Type B pancreatic cell (in vitro differentiated cells): ENCODE results near the gene TMEM176A. TPM values are rescaled to one million over a fixed set of nuclear protein-coding genes. Genes with fewer than 3 reads are reported as not detected.
"Not testable (repeated sequence)": the region's sequence is repeated elsewhere in the genome, so short reads cannot be mapped to it uniquely, and the experiment has no call there.

Experiments used
- DNase-seq: peaks from one replicate; pipeline ENCODE4 v3.0.0; 2021; ENCODE audit warnings: mixed read lengths; ENCODE audit not compliant: unreplicated experiment; ENCODE audit errors: extremely low spot score
- H3K27ac Mint-ChIP-seq: 2 replicates; pipeline ENCODE4 v1.8.0; 2021; ENCODE audit warnings: mild to moderate bottlenecking, mixed read lengths
- H3K27me3 Mint-ChIP-seq: 2 replicates; pipeline ENCODE4 v1.8.0; 2021; ENCODE audit warnings: mixed read lengths
- H3K36me3 Mint-ChIP-seq: 2 replicates; pipeline ENCODE4 v1.8.0; 2021; ENCODE audit warnings: mixed read lengths
- H3K4me1 Mint-ChIP-seq: one replicate; pipeline ENCODE4 v1.8.0; 2021; ENCODE audit warnings: mixed read lengths; ENCODE audit not compliant: unreplicated experiment
- H3K4me3 Mint-ChIP-seq: 2 replicates; pipeline ENCODE4 v1.8.0; 2021; ENCODE audit warnings: mild to moderate bottlenecking, mixed read lengths
- H3K9me3 Mint-ChIP-seq: 2 replicates; pipeline ENCODE4 v1.8.0; 2021; ENCODE audit warnings: mixed read lengths
- total RNA-seq: library from RNA; stranded (reverse); gene quantifications from 2 replicates; pipeline ENCODE4 v1.2.1, GENCODE V29; 2021; ENCODE audit warnings: low replicate concordance
- TF ChIP-seq, protein P1 (sequence below): fragments of 200-600 bp; sonication (generic); conservative IDR thresholded peaks from 2 replicates; pipeline ENCODE4 v1.5.0; 2021; ENCODE audit warnings: antibody characterized with exemption, mild to moderate bottlenecking

Gene TMEM176A
- total RNA-seq, 1 donor from 2014 or later, result 90.1 TPM

DNA sequence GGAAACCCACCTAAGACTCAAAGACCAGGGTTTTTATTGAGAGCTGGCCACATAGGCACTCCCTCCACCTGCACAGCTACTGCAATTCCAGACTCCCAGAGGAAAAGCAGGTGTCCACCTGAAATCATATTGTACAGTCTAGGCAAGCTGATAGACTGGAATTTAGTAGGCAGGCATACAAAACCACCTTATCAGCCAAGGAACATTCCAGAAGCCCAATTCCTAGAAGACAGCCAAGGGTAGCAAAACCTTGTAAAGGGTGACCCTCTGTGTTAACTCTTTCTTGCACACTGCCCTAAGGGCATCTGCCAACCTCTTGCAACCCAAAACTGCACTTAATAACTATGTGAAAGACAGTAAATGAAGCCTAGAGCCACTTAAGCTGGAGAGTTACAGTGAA, 5.3 kb downstream of the TMEM176A start:
- no peak for DNase-seq
- H3K27ac Mint-ChIP-seq, result no peak overlapping the region
- H3K36me3 Mint-ChIP-seq, result no peaks in the 10 kb centered on the region
- H3K4me3 Mint-ChIP-seq, result no peak overlapping the region
- H3K27me3 Mint-ChIP-seq, result peaks cover 51% of the 10 kb centered on the region
- no peaks in the 10 kb centered on the region for H3K4me1 Mint-ChIP-seq
- H3K9me3 Mint-ChIP-seq, result peaks cover 8% of the 10 kb centered on the region
- TF ChIP-seq, protein P1, sequence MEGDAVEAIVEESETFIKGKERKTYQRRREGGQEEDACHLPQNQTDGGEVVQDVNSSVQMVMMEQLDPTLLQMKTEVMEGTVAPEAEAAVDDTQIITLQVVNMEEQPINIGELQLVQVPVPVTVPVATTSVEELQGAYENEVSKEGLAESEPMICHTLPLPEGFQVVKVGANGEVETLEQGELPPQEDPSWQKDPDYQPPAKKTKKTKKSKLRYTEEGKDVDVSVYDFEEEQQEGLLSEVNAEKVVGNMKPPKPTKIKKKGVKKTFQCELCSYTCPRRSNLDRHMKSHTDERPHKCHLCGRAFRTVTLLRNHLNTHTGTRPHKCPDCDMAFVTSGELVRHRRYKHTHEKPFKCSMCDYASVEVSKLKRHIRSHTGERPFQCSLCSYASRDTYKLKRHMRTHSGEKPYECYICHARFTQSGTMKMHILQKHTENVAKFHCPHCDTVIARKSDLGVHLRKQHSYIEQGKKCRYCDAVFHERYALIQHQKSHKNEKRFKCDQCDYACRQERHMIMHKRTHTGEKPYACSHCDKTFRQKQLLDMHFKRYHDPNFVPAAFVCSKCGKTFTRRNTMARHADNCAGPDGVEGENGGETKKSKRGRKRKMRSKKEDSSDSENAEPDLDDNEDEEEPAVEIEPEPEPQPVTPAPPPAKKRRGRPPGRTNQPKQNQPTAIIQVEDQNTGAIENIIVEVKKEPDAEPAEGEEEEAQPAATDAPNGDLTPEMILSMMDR, result no peak

DNA sequence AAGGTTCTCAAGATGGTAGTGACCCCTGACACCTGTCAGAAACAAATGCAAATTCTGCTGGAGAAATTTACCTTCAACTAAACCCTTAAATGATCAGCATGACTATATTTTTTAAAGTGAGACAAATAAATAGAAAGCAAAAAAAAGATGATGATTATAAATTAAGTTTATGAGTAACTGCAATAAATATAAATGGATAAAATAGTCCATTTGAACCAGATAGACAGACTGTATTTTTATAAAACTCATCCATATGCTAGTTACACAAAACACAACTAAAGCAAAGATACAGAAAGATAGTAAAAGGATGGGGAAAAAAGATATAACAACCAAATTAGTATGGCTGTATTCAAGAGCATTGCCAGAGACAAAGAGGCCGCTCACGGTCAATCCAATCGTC, 5.9 kb downstream of the TMEM176A start:
- Mint-ChIP-seq H3K4me3 (no peak overlapping the region), H3K9me3 (peaks cover 8% of the 10 kb centered on the region), H3K4me1 (no peaks in the 10 kb centered on the region), H3K27ac (no peak overlapping the region), H3K36me3 (no peaks in the 10 kb centered on the region), H3K27me3 (peaks cover 45% of the 10 kb centered on the region)
- TF ChIP-seq, protein P1, result no peak
- DNase-seq, result no peak

DNA sequence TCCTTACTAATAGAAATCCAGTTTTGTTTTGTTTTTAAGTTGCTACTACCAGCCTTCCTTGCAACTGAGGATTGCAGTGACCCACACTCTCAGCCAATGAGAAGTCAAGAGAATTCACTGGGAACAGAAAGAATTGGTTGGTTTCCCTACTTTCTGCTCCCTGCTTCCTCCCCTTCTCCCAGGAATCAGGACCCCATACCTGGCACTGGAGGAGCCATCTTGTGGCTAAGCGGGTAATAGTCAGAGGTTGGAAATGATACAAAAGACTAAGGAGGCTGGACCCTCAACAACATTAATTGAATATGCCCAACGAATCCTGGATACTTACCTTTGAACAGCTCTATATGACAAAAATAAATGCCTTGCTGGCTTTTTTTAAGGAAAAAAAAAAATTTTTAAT, 6.3 kb downstream of the TMEM176A start:
- DNase-seq, result no peak
- peaks cover 41% of the 10 kb centered on the region for H3K27me3 Mint-ChIP-seq
- H3K27ac Mint-ChIP-seq, result no peak overlapping the region
- no peaks in the 10 kb centered on the region for H3K36me3 Mint-ChIP-seq
- TF ChIP-seq, protein P1, result no peak
- H3K4me1 Mint-ChIP-seq, result no peaks in the 10 kb centered on the region
- H3K4me3 Mint-ChIP-seq, result no peak overlapping the region
- peaks cover 8% of the 10 kb centered on the region for H3K9me3 Mint-ChIP-seq

DNA sequence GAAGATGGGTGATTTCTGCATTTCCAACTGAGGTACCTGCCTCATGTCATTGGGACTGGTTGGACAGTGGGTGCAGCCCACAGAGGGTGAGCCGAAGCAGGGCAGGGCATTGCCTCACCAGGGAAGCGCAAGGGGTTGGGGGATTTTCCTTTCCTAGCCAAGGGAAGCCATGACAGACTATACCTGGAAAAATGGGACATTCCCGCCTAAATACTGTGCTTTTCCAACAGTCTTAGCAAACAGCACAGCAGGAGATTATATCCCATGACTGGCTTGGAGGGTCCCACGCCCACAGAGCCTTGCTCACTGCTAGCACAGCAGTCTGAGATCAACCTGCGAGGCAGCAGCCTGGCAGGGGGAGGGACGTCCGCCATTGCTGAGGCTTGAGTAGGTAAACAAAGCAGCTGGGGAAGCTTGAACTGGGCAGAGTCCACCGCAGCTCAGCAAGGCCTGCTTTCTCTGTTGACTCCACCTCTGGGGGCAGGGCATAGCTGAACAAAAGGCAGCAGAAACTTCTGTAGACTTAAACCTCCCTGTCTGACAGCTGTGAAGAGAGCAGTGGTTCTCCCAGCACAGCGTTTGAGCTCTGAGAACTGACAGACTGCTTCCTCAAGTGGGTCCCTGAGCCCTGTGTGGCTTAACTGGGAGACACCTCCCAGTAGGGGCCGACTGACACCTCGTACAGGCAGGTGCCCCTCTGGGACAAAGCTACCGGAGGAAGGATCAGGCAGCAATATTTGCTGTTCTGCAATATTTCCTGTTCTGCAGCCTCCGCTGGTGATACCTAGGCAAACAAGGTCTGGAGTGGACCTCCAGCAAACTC, 7.3 kb downstream of the TMEM176A start:
- not testable (repeated sequence) for H3K4me1 Mint-ChIP-seq

DNA sequence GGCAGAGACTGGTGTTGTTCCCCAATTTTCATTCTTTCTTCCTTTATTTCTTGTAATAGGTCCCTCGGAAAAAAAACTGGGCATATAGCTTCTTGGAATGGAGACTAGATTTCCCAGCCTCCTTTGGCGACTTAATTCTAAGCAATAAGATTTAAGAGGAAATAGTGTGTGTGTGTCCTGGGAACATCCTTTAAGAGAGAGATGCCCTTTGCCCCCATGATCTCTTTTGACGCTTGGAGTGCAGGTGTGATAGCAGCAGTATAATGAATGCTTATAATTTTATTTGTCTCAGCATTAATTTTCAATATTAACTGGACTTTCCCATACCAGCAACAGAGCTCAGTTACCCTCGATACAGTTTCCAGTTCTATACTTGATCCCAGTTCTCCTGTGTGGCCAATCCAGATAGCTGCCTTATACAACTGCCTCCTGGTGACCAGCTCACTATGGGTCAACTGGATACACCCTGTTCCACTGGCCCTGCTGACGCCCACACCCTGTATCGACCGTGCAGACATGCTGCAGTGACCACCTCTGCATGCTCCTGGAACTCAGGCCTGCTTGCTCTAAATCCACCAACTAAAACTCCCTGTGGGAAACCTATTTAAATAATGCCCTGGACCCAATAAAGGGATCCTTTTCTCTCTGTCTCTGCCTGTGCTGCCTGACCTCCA, 13.9 kb downstream of the TMEM176A start:
- no peak overlapping the region for H3K4me3 Mint-ChIP-seq
- H3K27me3 Mint-ChIP-seq, result peaks cover 14% of the 10 kb centered on the region

More for the DNA sequence above, 7.3 kb downstream of the TMEM176A start:
- not testable (repeated sequence) for H3K9me3 Mint-ChIP-seq, DNase-seq, H3K4me3 Mint-ChIP-seq, H3K27ac Mint-ChIP-seq, H3K36me3 Mint-ChIP-seq
- peaks cover 31% of the 10 kb centered on the region for H3K27me3 Mint-ChIP-seq

More for the DNA sequence above, 13.9 kb downstream of the TMEM176A start:
- no peak for DNase-seq
- H3K9me3 Mint-ChIP-seq, result no peaks in the 10 kb centered on the region
- no peak overlapping the region for H3K27ac Mint-ChIP-seq
- no peaks in the 10 kb centered on the region for H3K36me3 Mint-ChIP-seq
- TF ChIP-seq, protein P1, result no peak
- no peaks in the 10 kb centered on the region for H3K4me1 Mint-ChIP-seq
